LHCN-M2 (cell line): ENCODE results near the gene TXNRD1. TPM values are rescaled to one million over a fixed set of nuclear protein-coding genes. Genes with fewer than 3 reads are reported as not detected.
"Not testable (repeated sequence)": the region's sequence is repeated elsewhere in the genome, so short reads cannot be mapped to it uniquely, and the experiment has no call there.

Experiments
- DNase-seq: peaks from one replicate; pipeline ENCODE4 v3.0.0-alpha.2; 2012; ENCODE audit warnings: low read depth
- total RNA-seq: library from RNA; depleted of rRNA; stranded (reverse); fragments of >200 nt; gene quantifications from 2 replicates; pipeline ENCODE4 v1.2.3, GENCODE V29; 2014

The TXNRD1 gene
- total RNA-seq, 1 experiment from 2014 or later = 120 TPM

GRCh38 chr12:104237930-104238329 is 22.4 kb downstream of the TXNRD1 start:
- no peak for DNase-seq

DNA sequence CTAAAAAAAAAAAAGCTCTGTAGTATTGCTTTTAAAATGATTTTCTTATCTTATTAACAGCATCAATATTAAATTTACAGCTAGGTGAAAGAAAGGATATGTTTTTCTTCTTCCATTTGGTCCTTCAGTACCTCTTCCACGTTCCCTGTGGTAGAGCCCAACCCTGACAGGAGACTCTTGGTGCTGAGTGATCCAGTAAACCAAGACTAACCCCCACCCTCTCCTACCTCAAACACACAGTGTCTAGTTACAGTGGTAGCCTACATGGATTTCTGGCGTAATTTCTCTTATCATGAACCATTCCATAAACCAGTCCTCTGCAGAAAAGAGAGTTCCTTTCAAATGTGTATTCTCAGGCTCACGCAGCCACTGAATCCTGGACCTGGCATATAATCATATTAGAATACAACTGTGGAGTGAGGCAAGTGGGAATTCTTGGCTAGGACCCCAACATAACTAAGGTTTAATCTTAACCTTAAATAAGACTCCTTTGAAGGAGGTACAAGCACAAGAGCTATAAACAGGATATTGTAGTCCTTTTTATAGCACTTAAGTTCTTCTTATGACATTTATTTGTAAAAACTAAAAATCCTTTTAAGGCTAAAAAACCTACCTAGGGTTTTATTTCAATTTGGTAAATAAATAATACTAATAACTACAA is 27.1 kb downstream of the TXNRD1 start:
- no peak for DNase-seq

DNA sequence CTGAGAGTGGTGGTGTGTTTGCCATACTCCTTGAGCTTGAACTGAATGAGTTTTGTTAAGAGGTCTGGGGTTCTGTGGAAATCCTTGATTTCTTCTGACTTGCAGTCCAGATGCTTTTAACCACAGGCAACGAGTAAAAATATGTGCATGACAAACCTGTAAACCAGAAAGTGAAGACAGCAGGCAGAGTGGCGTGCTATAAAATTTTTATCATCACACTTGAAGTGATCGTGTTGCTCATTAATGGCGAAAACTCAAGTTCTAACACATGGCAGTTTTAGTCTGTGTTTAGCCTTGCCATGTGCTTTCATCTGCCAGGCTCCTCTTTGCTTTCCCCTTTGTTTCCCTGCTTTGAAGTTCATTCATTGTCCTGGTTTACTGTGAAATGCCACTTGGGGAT is 28.0 kb downstream of the TXNRD1 start:
- no peak for DNase-seq

- DNase-seq = no peak
Observed at GRCh38 chr12:104243971-104244370, 28.4 kb downstream of the TXNRD1 start.

DNA sequence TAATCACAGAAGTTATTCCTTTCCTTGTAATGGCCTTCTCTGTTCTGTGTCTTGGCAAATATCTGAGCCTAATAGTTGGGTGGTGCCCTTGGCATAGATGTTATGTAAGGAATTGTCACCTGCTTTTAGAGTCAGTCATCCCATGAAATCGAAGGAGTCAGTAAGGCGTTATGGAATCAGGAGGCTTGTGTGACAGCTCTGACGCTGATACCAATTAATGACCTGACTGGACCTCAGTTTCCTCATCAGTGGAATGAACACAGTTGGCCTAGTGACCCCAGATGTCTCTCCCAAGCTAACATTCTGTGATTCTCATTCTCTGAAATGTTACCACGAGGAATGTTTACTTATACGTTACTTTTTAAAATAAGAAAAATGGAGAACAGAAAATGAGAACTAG is 32.1 kb downstream of the TXNRD1 start:
- no peak for DNase-seq

- no peak for DNase-seq
Observed at GRCh38 chr12:104248444-104248843, 32.9 kb downstream of the TXNRD1 start.

DNA sequence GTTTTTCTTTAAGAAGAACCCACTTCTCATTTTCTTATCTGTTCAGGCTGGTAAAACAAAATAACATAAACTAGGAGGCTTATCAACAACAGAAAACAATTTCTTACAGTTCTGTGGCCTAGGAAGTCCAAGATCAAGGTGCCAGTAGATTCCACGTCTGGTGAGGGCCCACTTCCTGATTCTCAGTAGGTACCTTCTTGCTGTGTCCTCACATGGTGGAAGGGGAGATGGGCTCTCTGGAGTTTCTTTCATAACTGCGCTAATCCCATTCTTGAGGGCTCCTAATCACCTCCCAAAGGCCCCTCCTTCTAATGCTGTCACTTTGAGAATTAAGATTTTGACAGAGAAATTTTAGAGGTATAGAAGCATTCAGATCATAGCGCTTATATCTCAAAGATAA is 33.4 kb downstream of the TXNRD1 start:
- no peak for DNase-seq

DNA sequence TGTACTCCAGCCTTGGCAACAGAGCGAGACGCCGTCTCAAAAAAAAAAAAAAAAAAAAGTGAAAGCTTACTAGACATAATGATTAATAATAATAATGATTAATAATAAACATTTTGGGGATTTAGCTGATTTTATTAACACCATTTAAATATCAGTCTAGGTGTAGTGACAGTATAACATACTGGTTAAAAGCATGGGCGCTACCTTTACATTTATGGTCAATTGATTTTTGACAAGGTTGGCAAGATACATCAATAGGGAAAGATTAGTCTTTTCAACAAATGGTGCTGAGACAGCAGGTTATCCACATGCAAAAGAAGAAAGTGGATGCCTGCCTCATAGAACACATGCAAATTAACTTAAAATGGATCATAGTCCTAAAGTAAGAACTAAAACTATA is 34.3 kb downstream of the TXNRD1 start:
- DNase-seq = no peak

GRCh38 chr12:104250366-104251125 is 35.0 kb downstream of the TXNRD1 start:
- no peak for DNase-seq

- no peak for DNase-seq
Observed at GRCh38 chr12:104257913-104258472, 42.4 kb downstream of the TXNRD1 start.

DNA sequence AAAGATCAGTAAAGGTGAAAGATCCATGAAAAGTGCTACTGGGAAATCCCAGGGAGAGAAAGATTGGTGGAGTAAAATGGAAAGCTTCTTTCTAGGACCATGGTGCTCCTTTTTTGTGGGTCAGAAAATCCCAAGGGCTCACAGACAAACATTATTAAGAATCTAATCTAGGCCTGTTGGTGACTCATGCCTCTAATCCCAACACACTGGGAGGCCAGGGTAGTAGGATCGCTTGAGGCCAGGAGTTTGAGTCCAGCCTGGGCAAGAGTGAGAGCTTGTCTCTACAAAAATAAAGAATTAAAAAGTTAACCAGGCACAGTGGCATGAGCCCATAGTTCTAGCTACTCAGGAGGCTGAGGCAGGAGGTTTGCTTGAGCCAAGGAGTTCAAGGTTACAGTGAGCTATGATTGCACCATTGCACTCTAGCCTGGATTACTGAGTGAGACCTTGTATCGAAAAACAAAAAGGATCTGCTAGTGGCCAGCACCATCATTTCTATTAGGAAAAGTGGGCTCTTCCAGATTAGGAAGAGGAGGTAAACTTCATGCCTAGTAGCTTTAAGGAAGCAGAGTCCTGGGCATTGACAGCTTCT is 43.0 kb downstream of the TXNRD1 start:
- DNase-seq = no peak

GRCh38 chr12:104263026-104263425 is 47.4 kb downstream of the TXNRD1 start:
- DNase-seq = no peak

DNA sequence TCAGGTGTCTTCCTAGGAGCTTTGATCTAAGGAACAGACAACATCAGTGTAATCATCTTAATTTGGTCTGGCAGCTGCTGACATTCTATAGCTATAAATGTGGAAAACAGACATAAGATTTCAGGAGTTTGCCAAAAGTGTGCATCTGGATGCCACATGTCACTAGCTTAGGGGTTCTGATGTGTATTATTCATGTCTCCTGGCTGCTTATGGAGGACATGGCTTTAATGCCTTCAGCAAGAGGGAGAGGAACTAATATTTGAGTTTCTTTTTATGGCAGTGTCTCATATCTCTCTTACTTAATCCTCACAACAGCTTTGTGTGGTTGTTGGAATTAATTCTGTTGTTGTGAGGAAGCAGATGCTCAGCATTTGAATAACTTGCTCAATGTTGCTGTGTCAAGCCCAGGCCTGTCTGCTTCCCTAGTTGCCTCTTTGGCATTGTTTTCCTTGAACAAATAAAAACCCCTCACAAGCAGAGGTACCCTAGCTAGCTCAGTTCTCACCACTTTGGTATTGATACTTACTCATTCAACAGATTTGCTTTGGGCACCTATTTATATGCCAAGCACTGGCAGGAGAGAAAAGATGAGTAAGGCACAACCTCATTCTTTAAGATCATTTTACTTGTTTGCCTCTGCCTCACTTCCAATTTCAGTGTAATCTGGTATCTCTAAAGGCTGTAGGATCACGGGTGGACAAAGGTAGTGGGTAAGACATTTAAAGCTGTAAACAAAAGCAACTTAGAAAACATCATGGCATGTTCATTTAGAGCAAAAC is 48.2 kb downstream of the TXNRD1 start:
- peak; percentile 72 for DNase-seq

DNA sequence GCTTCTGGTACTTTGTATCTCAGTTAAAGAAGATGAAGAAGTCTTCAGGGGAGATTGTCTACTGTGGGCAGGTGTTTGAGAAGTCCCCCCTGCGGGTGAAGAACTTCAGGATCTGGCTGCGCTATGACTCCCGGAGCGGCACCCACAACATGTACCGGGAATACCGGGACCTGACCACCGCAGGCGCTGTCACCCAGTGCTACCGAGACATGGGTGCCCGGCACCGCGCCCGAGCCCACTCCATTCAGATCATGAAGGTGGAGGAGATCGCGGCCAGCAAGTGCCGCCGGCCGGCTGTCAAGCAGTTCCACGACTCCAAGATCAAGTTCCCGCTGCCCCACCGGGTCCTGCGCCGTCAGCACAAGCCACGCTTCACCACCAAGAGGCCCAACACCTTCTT is 49.9 kb downstream of the TXNRD1 start:
- not testable (repeated sequence) for DNase-seq

DNA sequence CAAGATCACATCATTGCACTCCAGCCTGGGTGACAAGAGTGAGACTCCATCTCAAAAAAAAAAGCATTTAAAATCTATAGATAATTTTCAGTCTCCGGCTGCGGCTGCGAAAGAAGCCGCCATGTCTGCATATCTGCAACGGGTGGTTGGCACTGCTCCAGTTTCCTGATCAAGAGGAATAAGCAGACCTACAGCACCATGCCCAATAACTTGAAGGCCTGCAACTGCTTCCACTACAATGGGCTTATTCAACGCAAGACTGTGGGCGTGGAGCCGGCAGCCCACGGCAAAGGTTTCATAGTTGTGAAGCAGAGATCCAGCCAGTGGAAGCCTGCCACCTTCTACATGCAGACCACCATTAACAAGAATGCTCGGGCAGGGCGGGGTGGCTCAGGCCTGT is 57.4 kb downstream of the TXNRD1 start:
- DNase-seq = no peak

- no peak for DNase-seq
Observed at GRCh38 chr12:104273503-104273902, 57.9 kb downstream of the TXNRD1 start.

DNA sequence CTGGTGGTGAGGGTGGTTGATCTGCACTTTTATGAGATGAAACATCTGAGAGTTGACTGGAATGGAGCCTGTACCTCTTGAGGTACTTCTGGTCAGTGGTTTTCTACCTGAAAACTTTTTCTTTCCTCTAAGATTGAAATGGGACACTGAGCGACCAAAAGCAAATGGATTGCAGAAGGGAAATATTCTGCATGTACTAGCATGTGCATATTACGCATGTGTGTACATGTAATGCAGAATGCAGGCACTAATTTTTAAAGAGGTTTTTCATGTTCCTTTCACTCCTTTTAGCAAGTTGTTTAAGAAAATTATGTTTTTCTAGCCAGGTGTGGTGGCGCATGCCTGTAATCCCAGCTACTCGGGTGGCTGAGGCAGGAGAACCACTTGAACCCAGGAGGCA is 59.2 kb downstream of the TXNRD1 start:
- no peak for DNase-seq

DNA sequence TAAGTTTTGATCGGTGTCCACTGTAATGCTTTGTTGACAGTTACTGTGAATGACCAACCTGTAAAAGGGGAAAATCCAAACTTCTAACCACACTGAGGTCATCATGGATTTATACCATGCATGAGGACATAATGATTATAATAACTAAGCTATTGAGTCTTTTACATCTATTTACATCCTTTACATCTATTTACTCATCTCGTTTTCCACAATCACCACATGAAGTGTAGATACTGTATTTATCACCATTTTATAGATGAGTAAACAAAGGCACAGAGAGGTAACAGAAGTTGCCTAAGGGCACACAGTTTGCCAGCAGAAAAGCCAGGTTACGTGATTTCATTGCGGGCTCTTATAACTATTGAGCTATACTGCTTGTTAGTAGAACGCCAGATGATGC is 60.1 kb downstream of the TXNRD1 start:
- DNase-seq = no peak

DNA sequence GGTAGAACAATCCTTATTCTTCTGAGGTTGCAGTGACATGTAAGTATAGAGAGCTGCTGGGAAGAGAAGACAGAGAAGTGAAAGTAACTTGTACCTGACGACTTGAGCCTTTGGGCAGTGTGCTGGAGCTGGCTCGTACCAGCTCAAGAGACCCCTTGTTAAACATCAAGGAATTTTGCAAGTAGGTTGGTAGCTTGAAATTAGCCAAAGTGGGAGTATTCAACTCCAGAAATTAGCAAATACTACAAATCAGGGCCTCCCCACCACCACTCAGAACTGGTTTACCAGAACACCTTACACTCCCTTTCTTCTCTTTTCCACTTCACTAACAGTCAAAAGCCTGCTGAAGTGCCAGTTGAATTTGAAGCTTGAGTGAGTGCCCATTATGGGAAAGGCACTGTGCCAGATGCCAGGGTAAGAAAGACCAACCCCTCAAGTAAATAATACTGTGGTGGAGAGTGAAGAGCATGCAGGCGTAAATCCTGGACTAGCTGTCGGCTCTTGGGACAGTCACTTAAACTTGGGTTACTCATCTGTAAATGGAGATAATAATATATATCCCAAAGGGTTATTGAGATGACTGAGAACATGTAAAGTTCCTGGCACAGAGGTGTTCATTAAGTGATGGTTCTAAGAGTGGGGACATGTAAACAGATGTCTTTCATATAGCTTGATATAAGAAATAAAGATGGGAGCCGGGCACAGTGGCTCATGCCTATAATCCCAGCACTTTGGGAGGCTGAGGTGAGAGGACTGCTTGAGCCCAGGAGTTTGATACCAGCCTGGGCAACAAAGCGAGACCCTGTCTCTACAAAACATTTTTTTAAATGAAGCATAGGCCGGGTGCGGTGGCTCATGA is 60.9 kb downstream of the TXNRD1 start:
- no peak for DNase-seq

DNA sequence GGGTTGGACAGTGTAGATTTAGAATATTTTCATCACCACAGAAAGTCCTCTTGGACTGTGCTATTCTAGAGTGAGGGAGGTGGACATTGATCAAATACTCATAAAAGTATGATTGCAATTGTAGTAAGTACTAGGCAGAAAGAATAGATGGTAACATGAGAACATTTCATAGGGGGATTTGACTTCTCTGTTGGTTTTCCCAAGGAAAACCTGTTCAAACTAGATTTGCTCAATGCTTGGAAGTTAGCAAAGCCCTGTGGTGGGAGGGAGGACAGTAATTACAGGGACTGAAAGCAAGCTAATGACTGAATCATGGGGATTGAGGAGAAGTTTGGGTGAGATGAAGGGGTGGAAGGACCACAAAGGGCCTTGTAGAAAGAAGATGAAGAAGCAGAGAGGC is 63.6 kb downstream of the TXNRD1 start:
- no peak for DNase-seq

- no peak for DNase-seq
Observed at GRCh38 chr12:104280111-104280510, 64.5 kb downstream of the TXNRD1 start.
